ENCODE data around the gene SMARCA2.

GRCh38 chr9:2128618-2129017 lies 113.5 kb downstream of the SMARCA2 start:
- TF ChIP-seq ZNF707 (CRISPR knock-in tag; conservative IDR thresholded peaks at IDR 0.05) (no peak), SRSF9 (IDR thresholded peaks at IDR 0.05; ENCODE audit: borderline replicate concordance, low read depth, low read length) (no peak), NFATC3 (IDR thresholded peaks at IDR 0.05) (no peak), CEBPB (tag; IDR thresholded peaks at IDR 0.05) (no peak), GTF2F1 (IDR thresholded peaks at IDR 0.05; ENCODE audit: low read depth, low read length) (no peak), POLR2AphosphoS5 (IDR thresholded peaks at IDR 0.05; ENCODE audit: control insufficient read depth, insufficient read depth, low read depth, low read length) (no peak), NR2C2 (CRISPR knock-in tag; IDR thresholded peaks at IDR 0.05) (no peak), NR2C2 (tag; IDR thresholded peaks at IDR 0.05) (no peak), CTCF (IDR thresholded peaks at IDR 0.05 in 2 of 3, conservative IDR thresholded peaks at IDR 0.05 in 1 of 3; ENCODE audit: insufficient read depth in 2 of 3, low read depth in 1 of 3, low read length in 3 of 3) (no peak), ZBTB1 (CRISPR knock-in tag; IDR thresholded peaks at IDR 0.05; ENCODE audit: borderline replicate concordance, low read depth) (no peak), ATF3 (IDR thresholded peaks at IDR 0.05) (no peak), ATF3 (CRISPR knock-in tag; conservative IDR thresholded peaks at IDR 0.05) (no peak), ZBTB7A (IDR thresholded peaks at IDR 0.05; ENCODE audit: borderline replicate concordance, control insufficient read depth, low read depth, low read length) (no peak), RAD51 (IDR thresholded peaks at IDR 0.05; ENCODE audit: borderline replicate concordance, low read depth) (no peak)

All from K562 (cell line).